Astrocyte (in vitro differentiated cells and primary cell): ENCODE results near the gene CCND1.

ENCODE experiments used
- EZH2 ChIP-seq: IDR thresholded peaks from 2 replicates; pipeline ENCODE4 v1.6.1; 2012; ENCODE audit warnings: mild to moderate bottlenecking, low read length, inconsistent platforms; ENCODE audit not compliant: insufficient read depth
- TF ChIP-seq, protein P1 (sequence below): IDR thresholded peaks from 2 replicates; pipeline ENCODE4 v1.5.1; 2011; ENCODE audit warnings: low read depth, mild to moderate bottlenecking, inconsistent platforms, low read length, moderate library complexity; ENCODE audit not compliant: insufficient read depth

DNA sequence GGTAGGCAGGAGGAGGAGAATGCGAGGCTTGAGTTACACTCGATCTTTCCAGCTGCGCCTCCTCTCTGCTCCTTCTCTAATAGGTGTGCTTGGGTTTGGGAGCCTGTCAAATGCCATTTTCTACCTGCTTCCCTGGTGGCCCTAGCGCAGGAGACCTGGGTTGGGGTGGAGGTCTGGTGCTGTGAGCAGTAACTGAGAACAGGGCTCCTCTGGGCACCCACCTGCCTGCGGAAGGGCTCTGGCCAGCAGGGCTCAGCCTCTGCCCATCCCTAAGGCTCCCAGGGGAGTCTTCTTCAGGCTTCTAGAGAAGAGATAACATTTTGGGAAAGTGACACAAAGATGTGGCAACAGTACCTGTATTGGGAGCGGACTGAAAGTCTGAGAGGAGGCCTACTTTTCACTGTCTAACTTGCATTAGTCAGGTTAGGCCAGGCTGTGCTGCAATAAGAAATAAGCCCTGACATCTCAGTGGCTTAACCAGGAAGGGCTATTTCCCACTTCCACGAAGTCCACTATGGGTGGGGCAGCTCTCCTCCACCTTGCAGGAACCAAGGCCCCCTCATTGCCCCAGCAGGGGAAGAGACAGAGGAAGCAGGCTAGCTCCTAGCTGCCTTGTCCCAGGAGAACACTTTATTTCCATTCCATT, 41.8 kb downstream of the CCND1 start:
- TF ChIP-seq, protein P1, sequence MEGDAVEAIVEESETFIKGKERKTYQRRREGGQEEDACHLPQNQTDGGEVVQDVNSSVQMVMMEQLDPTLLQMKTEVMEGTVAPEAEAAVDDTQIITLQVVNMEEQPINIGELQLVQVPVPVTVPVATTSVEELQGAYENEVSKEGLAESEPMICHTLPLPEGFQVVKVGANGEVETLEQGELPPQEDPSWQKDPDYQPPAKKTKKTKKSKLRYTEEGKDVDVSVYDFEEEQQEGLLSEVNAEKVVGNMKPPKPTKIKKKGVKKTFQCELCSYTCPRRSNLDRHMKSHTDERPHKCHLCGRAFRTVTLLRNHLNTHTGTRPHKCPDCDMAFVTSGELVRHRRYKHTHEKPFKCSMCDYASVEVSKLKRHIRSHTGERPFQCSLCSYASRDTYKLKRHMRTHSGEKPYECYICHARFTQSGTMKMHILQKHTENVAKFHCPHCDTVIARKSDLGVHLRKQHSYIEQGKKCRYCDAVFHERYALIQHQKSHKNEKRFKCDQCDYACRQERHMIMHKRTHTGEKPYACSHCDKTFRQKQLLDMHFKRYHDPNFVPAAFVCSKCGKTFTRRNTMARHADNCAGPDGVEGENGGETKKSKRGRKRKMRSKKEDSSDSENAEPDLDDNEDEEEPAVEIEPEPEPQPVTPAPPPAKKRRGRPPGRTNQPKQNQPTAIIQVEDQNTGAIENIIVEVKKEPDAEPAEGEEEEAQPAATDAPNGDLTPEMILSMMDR, result no peak
- TF ChIP-seq EZH2, result no peak
